HepG2 (cell line): Measurements from ENCODE around the gene CBR4. TPM values are rescaled to one million over a fixed set of nuclear protein-coding genes. Genes with fewer than 3 reads are reported as not detected.

Experiments used
- BORCS8-MEF2B ChIP-seq: sonication (generic); formaldehyde crosslinking; IDR thresholded peaks from 2 replicates; pipeline ENCODE4 v1.8.0; 2022; ENCODE audit warnings: mild to moderate bottlenecking, missing genetic modification reagents
- CREM ChIP-seq, 2 experiments: sonication (generic) in 1 of 2; formaldehyde crosslinking in 1 of 2; IDR thresholded peaks; 2 replicates each; pipeline versions ENCODE4 v1.4.0 to v1.6.1; 2016 to 2020; ENCODE audit warnings: antibody characterized with exemption in 1 of 2, mild to moderate bottlenecking in 1 of 2, missing genetic modification reagents in 1 of 2
- GABPA ChIP-seq, 2 experiments: IDR thresholded peaks; 2 replicates each; pipeline ENCODE4 v1.6.1; 2011 to 2016; ENCODE audit warnings: low read depth in 2 of 2, low read length in 1 of 2, missing biosample characterization in 1 of 2, missing genetic modification characterization in 1 of 2
- HOXD1 ChIP-seq: sonication (generic); formaldehyde crosslinking; IDR thresholded peaks from 2 replicates; pipeline ENCODE4 v1.5.0; 2020; ENCODE audit warnings: missing genetic modification reagents
- ISX ChIP-seq: sonication (generic); formaldehyde crosslinking; conservative IDR thresholded peaks from 2 replicates; pipeline ENCODE4 v1.5.0; 2020; ENCODE audit warnings: missing genetic modification reagents
- MED8 ChIP-seq: sonication (generic); formaldehyde crosslinking; IDR thresholded peaks from 2 replicates; pipeline ENCODE4 v1.8.1; 2023; ENCODE audit warnings: mild to moderate bottlenecking, missing genetic modification reagents; ENCODE audit not compliant: insufficient replicate concordance
- MIER3 ChIP-seq: IDR thresholded peaks from 2 replicates; pipeline ENCODE4 v1.6.1; 2016; ENCODE audit warnings: missing compliant biosample characterization, borderline replicate concordance
- PAWR ChIP-seq: sonication (generic); formaldehyde crosslinking; IDR thresholded peaks from 2 replicates; pipeline ENCODE4 v1.4.0; 2020; ENCODE audit warnings: missing genetic modification reagents, mild to moderate bottlenecking, borderline replicate concordance
- RBAK ChIP-seq: sonication (generic); formaldehyde crosslinking; IDR thresholded peaks from 2 replicates; pipeline ENCODE4 v1.5.1; 2020; ENCODE audit warnings: mild to moderate bottlenecking, missing genetic modification reagents
- SMARCC2 ChIP-seq: fragments of 450-650 bp; IDR thresholded peaks from 2 replicates; pipeline ENCODE4 v1.6.1; 2017; ENCODE audit warnings: antibody characterized with exemption, mild to moderate bottlenecking
- SSRP1 ChIP-seq: IDR thresholded peaks from 2 replicates; pipeline ENCODE4 v1.6.1; 2016; ENCODE audit warnings: control low read depth
- TCF7L2 ChIP-seq: IDR thresholded peaks from 2 replicates; pipeline ENCODE4 v1.6.1; 2011; ENCODE audit warnings: mild to moderate bottlenecking, low read depth, low read length, moderate library complexity
- ZNF205 ChIP-seq: IDR thresholded peaks from 2 replicates; pipeline ENCODE4 v1.6.1; 2018; ENCODE audit warnings: missing biosample characterization, missing genetic modification reagents
- ZNF776 ChIP-seq: sonication (generic); formaldehyde crosslinking; IDR thresholded peaks from 2 replicates; pipeline ENCODE4 v1.4.0; 2020; ENCODE audit warnings: mild to moderate bottlenecking, missing genetic modification reagents
- ZSCAN29 ChIP-seq: sonication (generic); formaldehyde crosslinking; conservative IDR thresholded peaks from 2 replicates; pipeline ENCODE4 v1.4.0; 2020; ENCODE audit warnings: mild to moderate bottlenecking, missing genetic modification reagents
- polyA plus RNA-seq, 8 experiments: library from polyadenylated mRNA; depleted of rRNA in 3 of 8; stranded (reverse) in 7 of 8; unstranded in 1 of 8; fragments of >200 nt; fragmentation: Illumina TruSeq in 4 of 8; extraction: Trizol in 4 of 8; gene quantifications; 2 replicates each; pipeline versions ENCODE4 v1.2.1 to v1.2.3, GENCODE V29; 2011 to 2016; ENCODE audit warnings: low read depth in 4 of 8, missing spikeins in 1 of 8, mixed read lengths in 1 of 8; ENCODE audit not compliant: insufficient read depth in 1 of 8
- total RNA-seq, 5 experiments: library from RNA; depleted of rRNA; stranded (reverse); fragments of >200 nt; fragmentation: Illumina TruSeq; extraction: Trizol; gene quantifications; 2 replicates each; pipeline ENCODE4 v1.2.3, GENCODE V29; 2016; ENCODE audit warnings: low read depth in 1 of 5
- TF ChIP-seq, protein P1 (sequence below): sonication (generic); formaldehyde crosslinking; IDR thresholded peaks from 2 replicates; pipeline ENCODE4 v1.5.1; 2020; ENCODE audit warnings: mild to moderate bottlenecking, missing genetic modification reagents, moderate library complexity
- TF ChIP-seq, protein P2 (sequence below): conservative IDR thresholded peaks from 2 replicates; pipeline ENCODE4 v1.6.1; 2018; ENCODE audit warnings: missing genetic modification reagents
- TF ChIP-seq, protein P3 (sequence below): sonication (generic); formaldehyde crosslinking; conservative IDR thresholded peaks from 2 replicates; pipeline ENCODE4 v1.4.0; 2020; ENCODE audit warnings: missing genetic modification reagents
- TF ChIP-seq, protein P4 (sequence below): sonication (generic); formaldehyde crosslinking; IDR thresholded peaks from 2 replicates; pipeline ENCODE4 v1.8.1; 2023; ENCODE audit warnings: mild to moderate bottlenecking, missing genetic modification reagents, borderline replicate concordance
- TF ChIP-seq, protein P5 (sequence below): IDR thresholded peaks from 2 replicates; pipeline ENCODE4 v1.6.1; 2016; ENCODE audit warnings: control low read depth

The CBR4 gene
- total and polyA plus RNA-seq, 2 of the 13 experiments (the other 11 are each of a cell fraction or from before 2014, with no cell fraction given) = 7.3 to 20.7 TPM

DNA sequence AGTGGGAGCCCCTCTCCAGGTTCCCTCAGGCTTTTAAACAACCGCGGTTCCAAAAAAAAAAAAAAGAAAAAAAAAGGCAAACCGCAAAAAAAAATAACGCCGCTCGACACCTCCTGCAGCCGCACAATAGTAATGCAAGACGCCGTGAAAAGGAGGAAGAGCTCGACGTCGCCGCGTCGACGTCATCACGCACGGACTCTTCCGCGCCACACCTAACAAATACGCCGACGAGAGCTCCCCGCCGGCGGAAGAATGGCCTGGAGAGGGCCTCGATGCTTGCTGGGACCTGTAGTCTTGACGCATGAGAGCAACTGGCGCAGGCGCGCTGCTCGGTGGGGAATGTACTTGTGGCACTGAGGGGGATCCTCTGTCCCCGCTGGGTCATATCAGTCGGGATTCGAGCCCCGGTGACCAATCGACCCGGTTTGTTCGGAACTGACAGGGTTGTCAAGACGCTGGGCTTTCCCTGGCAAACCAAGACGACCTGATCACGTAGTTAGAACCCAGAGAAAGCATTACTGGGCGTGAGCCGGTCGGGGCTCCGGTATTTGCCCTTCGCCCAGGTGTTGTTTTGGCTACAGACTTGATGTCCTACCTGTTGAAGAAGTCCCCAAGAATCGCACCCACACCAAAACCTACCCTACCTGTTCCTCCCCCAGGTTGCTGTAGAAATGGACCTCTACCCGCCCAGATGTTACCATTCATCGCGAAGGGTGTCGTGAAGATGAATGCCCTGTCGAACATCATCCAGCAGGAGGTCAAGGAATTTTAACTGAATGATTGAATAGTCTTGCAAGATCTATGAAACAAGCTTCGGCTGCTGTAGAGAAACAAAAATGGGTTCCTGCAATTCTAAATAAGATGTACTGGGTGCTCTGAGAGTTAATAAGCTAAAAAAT, at the start of gene CBR4 (continued):
- TF ChIP-seq, protein P1, sequence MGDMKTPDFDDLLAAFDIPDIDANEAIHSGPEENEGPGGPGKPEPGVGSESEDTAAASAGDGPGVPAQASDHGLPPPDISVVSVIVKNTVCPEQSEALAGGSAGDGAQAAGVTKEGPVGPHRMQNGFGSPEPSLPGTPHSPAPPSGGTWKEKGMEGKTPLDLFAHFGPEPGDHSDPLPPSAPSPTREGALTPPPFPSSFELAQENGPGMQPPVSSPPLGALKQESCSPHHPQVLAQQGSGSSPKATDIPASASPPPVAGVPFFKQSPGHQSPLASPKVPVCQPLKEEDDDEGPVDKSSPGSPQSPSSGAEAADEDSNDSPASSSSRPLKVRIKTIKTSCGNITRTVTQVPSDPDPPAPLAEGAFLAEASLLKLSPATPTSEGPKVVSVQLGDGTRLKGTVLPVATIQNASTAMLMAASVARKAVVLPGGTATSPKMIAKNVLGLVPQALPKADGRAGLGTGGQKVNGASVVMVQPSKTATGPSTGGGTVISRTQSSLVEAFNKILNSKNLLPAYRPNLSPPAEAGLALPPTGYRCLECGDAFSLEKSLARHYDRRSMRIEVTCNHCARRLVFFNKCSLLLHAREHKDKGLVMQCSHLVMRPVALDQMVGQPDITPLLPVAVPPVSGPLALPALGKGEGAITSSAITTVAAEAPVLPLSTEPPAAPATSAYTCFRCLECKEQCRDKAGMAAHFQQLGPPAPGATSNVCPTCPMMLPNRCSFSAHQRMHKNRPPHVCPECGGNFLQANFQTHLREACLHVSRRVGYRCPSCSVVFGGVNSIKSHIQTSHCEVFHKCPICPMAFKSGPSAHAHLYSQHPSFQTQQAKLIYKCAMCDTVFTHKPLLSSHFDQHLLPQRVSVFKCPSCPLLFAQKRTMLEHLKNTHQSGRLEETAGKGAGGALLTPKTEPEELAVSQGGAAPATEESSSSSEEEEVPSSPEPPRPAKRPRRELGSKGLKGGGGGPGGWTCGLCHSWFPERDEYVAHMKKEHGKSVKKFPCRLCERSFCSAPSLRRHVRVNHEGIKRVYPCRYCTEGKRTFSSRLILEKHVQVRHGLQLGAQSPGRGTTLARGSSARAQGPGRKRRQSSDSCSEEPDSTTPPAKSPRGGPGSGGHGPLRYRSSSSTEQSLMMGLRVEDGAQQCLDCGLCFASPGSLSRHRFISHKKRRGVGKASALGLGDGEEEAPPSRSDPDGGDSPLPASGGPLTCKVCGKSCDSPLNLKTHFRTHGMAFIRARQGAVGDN (CRISPR knock-in tag) = peak; percentile 76; the same call in 1 of the 2 replicates
- TF ChIP-seq TCF7L2 (no peak), MED8 (peak; percentile 63), MIER3 (peak; percentile 41; the same call in 1 of the 2 replicates), RBAK (CRISPR knock-in tag) (no peak), PAWR (CRISPR knock-in tag) (no peak), ZNF776 (CRISPR knock-in tag) (0 out of 2 replicates have a peak, but pooled peaks have one; percentile 42), GABPA (IDR thresholded peaks at IDR 0.05; ENCODE audit: low read depth, low read length) (peak; percentile 80), GABPA (CRISPR knock-in tag; IDR thresholded peaks at IDR 0.05; ENCODE audit: low read depth) (peak; percentile 95), ZNF205 (no peak), ISX (CRISPR knock-in tag) (no peak), BORCS8-MEF2B (0 out of 2 replicates have a peak, but pooled peaks have one; percentile 56), SSRP1 (CRISPR knock-in tag) (0 out of 2 replicates have a peak, but pooled peaks have one; percentile 61), HOXD1 (CRISPR knock-in tag) (0 out of 2 replicates have a peak, but pooled peaks have one; percentile 26), SMARCC2 (no peak), ZSCAN29 (CRISPR knock-in tag) (no peak), CREM (IDR thresholded peaks at IDR 0.05) (peak; percentile 97), CREM (CRISPR knock-in tag; IDR thresholded peaks at IDR 0.05) (no peak)
- TF ChIP-seq, protein P2, sequence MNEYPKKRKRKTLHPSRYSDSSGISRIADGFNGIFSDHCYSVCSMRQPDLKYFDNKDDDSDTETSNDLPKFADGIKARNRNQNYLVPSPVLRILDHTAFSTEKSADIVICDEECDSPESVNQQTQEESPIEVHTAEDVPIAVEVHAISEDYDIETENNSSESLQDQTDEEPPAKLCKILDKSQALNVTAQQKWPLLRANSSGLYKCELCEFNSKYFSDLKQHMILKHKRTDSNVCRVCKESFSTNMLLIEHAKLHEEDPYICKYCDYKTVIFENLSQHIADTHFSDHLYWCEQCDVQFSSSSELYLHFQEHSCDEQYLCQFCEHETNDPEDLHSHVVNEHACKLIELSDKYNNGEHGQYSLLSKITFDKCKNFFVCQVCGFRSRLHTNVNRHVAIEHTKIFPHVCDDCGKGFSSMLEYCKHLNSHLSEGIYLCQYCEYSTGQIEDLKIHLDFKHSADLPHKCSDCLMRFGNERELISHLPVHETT = no peak
- TF ChIP-seq, protein P3, sequence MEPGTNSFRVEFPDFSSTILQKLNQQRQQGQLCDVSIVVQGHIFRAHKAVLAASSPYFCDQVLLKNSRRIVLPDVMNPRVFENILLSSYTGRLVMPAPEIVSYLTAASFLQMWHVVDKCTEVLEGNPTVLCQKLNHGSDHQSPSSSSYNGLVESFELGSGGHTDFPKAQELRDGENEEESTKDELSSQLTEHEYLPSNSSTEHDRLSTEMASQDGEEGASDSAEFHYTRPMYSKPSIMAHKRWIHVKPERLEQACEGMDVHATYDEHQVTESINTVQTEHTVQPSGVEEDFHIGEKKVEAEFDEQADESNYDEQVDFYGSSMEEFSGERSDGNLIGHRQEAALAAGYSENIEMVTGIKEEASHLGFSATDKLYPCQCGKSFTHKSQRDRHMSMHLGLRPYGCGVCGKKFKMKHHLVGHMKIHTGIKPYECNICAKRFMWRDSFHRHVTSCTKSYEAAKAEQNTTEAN (CRISPR knock-in tag) = 0 out of 2 replicates have a peak, but pooled peaks have one; percentile 27
- TF ChIP-seq, protein P4, sequence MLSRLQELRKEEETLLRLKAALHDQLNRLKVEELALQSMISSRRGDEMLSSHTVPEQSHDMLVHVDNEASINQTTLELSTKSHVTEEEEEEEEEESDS (CRISPR knock-in tag) = no peak
- TF ChIP-seq, protein P5, sequence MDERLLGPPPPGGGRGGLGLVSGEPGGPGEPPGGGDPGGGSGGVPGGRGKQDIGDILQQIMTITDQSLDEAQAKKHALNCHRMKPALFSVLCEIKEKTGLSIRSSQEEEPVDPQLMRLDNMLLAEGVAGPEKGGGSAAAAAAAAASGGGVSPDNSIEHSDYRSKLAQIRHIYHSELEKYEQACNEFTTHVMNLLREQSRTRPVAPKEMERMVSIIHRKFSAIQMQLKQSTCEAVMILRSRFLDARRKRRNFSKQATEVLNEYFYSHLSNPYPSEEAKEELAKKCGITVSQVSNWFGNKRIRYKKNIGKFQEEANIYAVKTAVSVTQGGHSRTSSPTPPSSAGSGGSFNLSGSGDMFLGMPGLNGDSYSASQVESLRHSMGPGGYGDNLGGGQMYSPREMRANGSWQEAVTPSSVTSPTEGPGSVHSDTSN (CRISPR knock-in tag) = no peak
